ENCODE data around the gene STK17A.

GRCh38 chr7:43632746-43633145 lies 49.8 kb downstream of the STK17A start:
- no peak for TF ChIP-seq ZNF292 (tag by site-specific recombination; IDR thresholded peaks at IDR 0.05; ENCODE audit: borderline replicate concordance, low read depth)
- TF ChIP-seq ZNF121 (tag by site-specific recombination; IDR thresholded peaks at IDR 0.05): no peak
- TF ChIP-seq CTCF (tag by site-specific recombination; IDR thresholded peaks at IDR 0.05): no peak
- no peak for TF ChIP-seq ZSCAN5A (tag by site-specific recombination; IDR thresholded peaks at IDR 0.05)
- TF ChIP-seq KLF9 (tag by site-specific recombination; IDR thresholded peaks at IDR 0.05; ENCODE audit: low read depth): no peak
- no peak for TF ChIP-seq PRDM10 (tag by site-specific recombination; IDR thresholded peaks at IDR 0.05)
- no peak for TF ChIP-seq PATZ1 (tag by site-specific recombination; IDR thresholded peaks at IDR 0.05)
- TF ChIP-seq ZBTB7A (tag by site-specific recombination; IDR thresholded peaks at IDR 0.05; ENCODE audit: low read depth): no peak
- no peak for TF ChIP-seq ZNF362 (tag by site-specific recombination; IDR thresholded peaks at IDR 0.05)
- no peak for TF ChIP-seq ZNF658 (tag by site-specific recombination; IDR thresholded peaks at IDR 0.05)
- TF ChIP-seq ATF2 (tag by site-specific recombination; IDR thresholded peaks at IDR 0.05; ENCODE audit: low read depth): no peak
- TF ChIP-seq KLF16 (tag by site-specific recombination; IDR thresholded peaks at IDR 0.05): no peak
- TF ChIP-seq ZNF623 (tag by site-specific recombination; IDR thresholded peaks at IDR 0.05): no peak
- TF ChIP-seq ZNF214 (tag by site-specific recombination; IDR thresholded peaks at IDR 0.05; ENCODE audit: borderline replicate concordance): no peak
